HL-60/S4 treated with retinoic acid at 250 ng/mL for 4 days and 3 days (cell line): ENCODE results near the gene IL11.
"Not testable (repeated sequence)": the region's sequence is repeated elsewhere in the genome, so short reads cannot be mapped to it uniquely, and the experiment has no call there.

Source experiments
- in situ Hi-C: fragments of 300-500 bp; cut with MboI; formaldehyde crosslinking; loops from 2 replicates; pipeline ENCODE4 v1.7.0; 2022; ENCODE audit warnings: low sequenced_read_pairs

The IL11 gene

GRCh38 chr19:55336101-55336500 is 34.2 kb downstream of the IL11 start:
- in situ Hi-C loops: no loop called here

GRCh38 chr19:55333870-55334269 is 36.4 kb downstream of the IL11 start:
- in situ Hi-C loops: no loop called here

GRCh38 chr19:55329791-55330190 is 40.5 kb downstream of the IL11 start:
- in situ Hi-C loops: not testable (repeated sequence)

- in situ Hi-C loops: not testable (repeated sequence)
Measured at GRCh38 chr19:55328774-55329318, 41.4 kb downstream of the IL11 start.

GRCh38 chr19:55325172-55325571 is 45.1 kb downstream of the IL11 start, which contains the start of gene TMEM150B:
TSS of gene TMEM150B (minus strand) at chr19:55325341. CDS start at chr19:55321036, 4,305 bp downstream.
- in situ Hi-C loops: no loop called here

- in situ Hi-C loops: no loop called here
Measured at GRCh38 chr19:55324662-55325061, 45.6 kb downstream of the IL11 start.

- in situ Hi-C loops: no loop called here
Measured at GRCh38 chr19:55322204-55322885, 47.9 kb downstream of the IL11 start.

- in situ Hi-C loops: no loop called here
Measured at GRCh38 chr19:55321466-55322137, 48.7 kb downstream of the IL11 start.

- in situ Hi-C loops: no loop called here
Measured at GRCh38 chr19:55320844-55321419, 49.3 kb downstream of the IL11 start.

- in situ Hi-C loops: no loop called here
Measured at GRCh38 chr19:55319785-55320184, 50.5 kb downstream of the IL11 start.

GRCh38 chr19:55316646-55317045 is 53.6 kb downstream of the IL11 start:
- in situ Hi-C loops: no loop called here

- in situ Hi-C loops: no loop called here
Measured at GRCh38 chr19:55315956-55316525, 54.2 kb downstream of the IL11 start.

GRCh38 chr19:55314396-55314795 is 55.9 kb downstream of the IL11 start:
- in situ Hi-C loops: no loop called here
